Tibial artery (tissue), 4 donors: ENCODE measurements around the gene JPT2.

Source experiments
- DNase-seq, 2 donors: peaks; one replicate each; pipeline ENCODE4 v3.0.0-alpha.2; 2019
- H3K27ac ChIP-seq, 2 donors: fragments of 200-600 bp; sonication (generic) in 1 of 2; 1 replicate in 1 of 2; 2 replicates in 1 of 2; pipeline ENCODE4 v1.5.1; 2018 to 2019; ENCODE audit warnings: mild to moderate bottlenecking in 1 of 2
- H3K27me3 ChIP-seq, 2 donors: fragments of 200-600 bp; sonication (generic) in 1 of 2; one replicate each; pipeline versions ENCODE4 v1.5.1 to v1.6.0; 2016 to 2019
- H3K36me3 ChIP-seq, 3 donors: fragments of 200-600 bp; sonication (generic) in 2 of 3; one replicate each; pipeline ENCODE4 v1.5.1; 2016 to 2019; ENCODE audit warnings: mild to moderate bottlenecking in 2 of 3
- H3K4me1 ChIP-seq, 4 donors: fragments of 200-600 bp; sonication (generic) in 2 of 4; 1 replicate in 3 of 4; 2 replicates in 1 of 4; pipeline ENCODE4 v1.5.1; 2016 to 2019
- H3K4me3 ChIP-seq, 2 donors: fragments of 200-600 bp; sonication (generic) in 1 of 2; 1 replicate in 1 of 2; 2 replicates in 1 of 2; pipeline ENCODE4 v1.5.1; 2018 to 2019; ENCODE audit warnings: mild to moderate bottlenecking in 2 of 2
- H3K9me3 ChIP-seq, 3 donors: fragments of 200-600 bp; sonication (generic) in 1 of 3; one replicate each; pipeline ENCODE4 v1.5.1; 2016 to 2019
- CTCF ChIP-seq, 2 experiments: fragments of 200-600 bp in 1 of 2; fragments of 450-650 bp in 1 of 2; IDR thresholded peaks; one replicate each; pipeline ENCODE4 v1.5.1; 2017 to 2019; ENCODE audit warnings: antibody characterized with exemption in 2 of 2, mild to moderate bottlenecking in 1 of 2, moderate library complexity in 1 of 2
- intact Hi-C: fragments of 100-400 bp; cut with DNase I; formaldehyde crosslinking; loops from one replicate; pipeline ENCODE4 v1.15.0; 2023; ENCODE audit warnings: low total_unique reads

Gene JPT2

GRCh38 chr16:1744338-1744840 is 66.3 kb downstream of the JPT2 start:
- Histone ChIP-seq H3K4me3 (no peak overlapping the region), H3K27ac (no peak overlapping the region), H3K36me3 (peaks cover 33 to 92% (median 78%) of the 10 kb centered on the region in 3 donors), H3K4me1 (no peaks in the 10 kb centered on the region), H3K27me3 (no peaks in the 10 kb centered on the region), H3K9me3 (no peaks in the 10 kb centered on the region)
- no peak for DNase-seq
- intact Hi-C loops: no loop called here
- TF ChIP-seq CTCF (IDR thresholded peaks at IDR 0.05): no peak

GRCh38 chr16:1745181-1745899 is 67.3 kb downstream of the JPT2 start:
- no peaks in the 10 kb centered on the region for H3K27me3 ChIP-seq
- no peak overlapping the region for H3K27ac ChIP-seq
- H3K4me3 ChIP-seq: no peak overlapping the region
- no peak for DNase-seq
- no peaks in the 10 kb centered on the region for H3K9me3 ChIP-seq
- H3K4me1 ChIP-seq: no peaks in the 10 kb centered on the region
- no peak for TF ChIP-seq CTCF (IDR thresholded peaks at IDR 0.05)
- H3K36me3 ChIP-seq: peaks cover 40 to 96% (median 80%) of the 10 kb centered on the region in 3 donors
- intact Hi-C loops: no loop called here

- H3K27ac ChIP-seq: no peak overlapping the region
- H3K27me3 ChIP-seq: no peaks in the 10 kb centered on the region
- DNase-seq: no peak
- no peak overlapping the region for H3K4me3 ChIP-seq
- intact Hi-C loops: no loop called here
- H3K36me3 ChIP-seq: peaks cover 40 to 96% (median 79%) of the 10 kb centered on the region in 3 donors
- H3K4me1 ChIP-seq: no peaks in the 10 kb centered on the region
- H3K9me3 ChIP-seq: no peaks in the 10 kb centered on the region
- TF ChIP-seq CTCF (IDR thresholded peaks at IDR 0.05): no peak
These were observed 68.0 kb downstream of the JPT2 start for GRCh38 chr16:1745900-1746692.

GRCh38 chr16:1746693-1747195 is 68.7 kb downstream of the JPT2 start:
- no peaks in the 10 kb centered on the region for H3K4me1 ChIP-seq
- no peak for DNase-seq
- H3K36me3 ChIP-seq: peaks cover 40 to 96% (median 79%) of the 10 kb centered on the region in 3 donors
- intact Hi-C loops: no loop called here
- no peak for TF ChIP-seq CTCF (IDR thresholded peaks at IDR 0.05)
- no peaks in the 10 kb centered on the region for H3K27me3 ChIP-seq
- H3K4me3 ChIP-seq: no peak overlapping the region
- no peaks in the 10 kb centered on the region for H3K9me3 ChIP-seq
- H3K27ac ChIP-seq: no peak overlapping the region

GRCh38 chr16:1747934-1748333 is 69.9 kb downstream of the JPT2 start:
- Histone ChIP-seq H3K27me3 (no peaks in the 10 kb centered on the region), H3K9me3 (no peaks in the 10 kb centered on the region), H3K4me1 (no peaks in the 10 kb centered on the region), H3K36me3 (peaks cover 52 to 97% (median 85%) of the 10 kb centered on the region in 3 donors), H3K27ac (no peak overlapping the region), H3K4me3 (no peak overlapping the region)
- DNase-seq: no peak
- TF ChIP-seq CTCF (IDR thresholded peaks at IDR 0.05): no peak
- intact Hi-C loops: no loop called here
